Mucosa of descending colon (tissue), 3 donors: Measurements from ENCODE around the gene HCFC1R1. TPM values are rescaled to one million over a fixed set of nuclear protein-coding genes. Genes with fewer than 3 reads are reported as not detected.
A peak's percentile ranks its signal among the peaks of the same experiment; 100 is the strongest.

ENCODE experiments used
- ATAC-seq: fragments of 200-7000 bp; cut with Tn5 transposase; one replicate; pipeline ENCODE4 v1.9.1; 2020; ENCODE audit warnings: mild to moderate bottlenecking, moderate library complexity
- DNase-seq, 3 donors: peaks; one replicate each; pipeline ENCODE4 v3.0.0-alpha.2; 2020
- H3K36me3 ChIP-seq: fragments of 200-600 bp; one replicate; pipeline ENCODE4 v1.8.0; 2021; ENCODE audit warnings: low read depth, mild to moderate bottlenecking
- H3K4me1 ChIP-seq: fragments of 200-600 bp; one replicate; pipeline ENCODE4 v1.8.0; 2021; ENCODE audit warnings: low read depth, mild to moderate bottlenecking
- H3K4me3 ChIP-seq: fragments of 200-600 bp; one replicate; pipeline ENCODE4 v1.8.0; 2021; ENCODE audit warnings: mild to moderate bottlenecking
- H3K9me3 ChIP-seq: fragments of 200-600 bp; one replicate; pipeline ENCODE4 v1.8.0; 2021; ENCODE audit warnings: mild to moderate bottlenecking
- CTCF ChIP-seq: fragments of 200-600 bp; IDR thresholded peaks from one replicate; pipeline ENCODE4 v1.8.0; 2022; ENCODE audit warnings: antibody characterized with exemption, mild to moderate bottlenecking
- intact Hi-C, 2 donors: fragments of 100-400 bp; cut with DNase I in 1 of 2; cut with micrococcal nuclease in 1 of 2; formaldehyde crosslinking; loops; one replicate each; pipeline versions ENCODE4 v1.11.0 to v1.11.1; 2022; cut with DNase I, micrococcal nuclease
- total RNA-seq, 3 donors: library from RNA; stranded (reverse); fragmentation: NEBNext Ultra II Directional in 2 of 3; extraction: Animal tissue kit (Norgen Biotek cat#: 25700) in 2 of 3; gene quantifications; one replicate each; pipeline versions ENCODE4 v1.2.1 to v1.2.4, GENCODE V29; 2021 to 2023
- donor health status: DM: no; HTN: no; CAD: no; lungs with moderate emphysema.
- donor health status: DM: no; HTN: no; CAD: no.
- donor health status: DM: no; HTN: yes; CAD: no.

HCFC1R1 gene
- total RNA-seq, 3 donors from 2014 or later = 19.7 to 33.3 (median 26.5) TPM

- DNase-seq (no peak), ATAC-seq (peak; percentile 35)
- no peak for TF ChIP-seq CTCF
- no peak overlapping the region for H3K4me3 ChIP-seq
- H3K36me3 ChIP-seq = no peaks in the 10 kb centered on the region
- intact Hi-C loops = no loop called here
- H3K4me1 ChIP-seq = peaks cover 19% of the 10 kb centered on the region
- no peaks in the 10 kb centered on the region for H3K9me3 ChIP-seq
These were observed 23.1 kb upstream of the HCFC1R1 start for GRCh38 chr16:3046641-3047386.

- DNase-seq (no peak), ATAC-seq (peak; percentile 64)
- Histone ChIP-seq H3K4me1 (peaks cover 19% of the 10 kb centered on the region), H3K4me3 (no peak within 1 kb of the TSS), H3K36me3 (no peaks in the 10 kb centered on the region), H3K9me3 (no peaks in the 10 kb centered on the region)
- intact Hi-C loops = no loop called here
- no peak for TF ChIP-seq CTCF
These were observed 22.3 kb upstream of the HCFC1R1 start, which contains the start of gene MMP25 for GRCh38 chr16:3045758-3046640. MMP25 (plus strand) TSS chr16:3046561; CDS start chr16:3046918, 357 bp downstream.

- H3K4me3 ChIP-seq = no peak overlapping the region
These were observed 21.0 kb upstream of the HCFC1R1 start for GRCh38 chr16:3044708-3045107.

GRCh38 chr16:3042376-3042775 is 18.6 kb upstream of the HCFC1R1 start:
- TF ChIP-seq CTCF = no peak
- ATAC-seq (no peak), DNase-seq (no peak)
- Histone ChIP-seq H3K4me1 (peaks cover 26% of the 10 kb centered on the region), H3K4me3 (no peak overlapping the region), H3K9me3 (no peaks in the 10 kb centered on the region), H3K36me3 (no peaks in the 10 kb centered on the region)
- intact Hi-C loops = no loop called here

More at GRCh38 chr16:3044708-3045107, 21.0 kb upstream of the HCFC1R1 start:
- DNase-seq (no peak), ATAC-seq (no peak)
- intact Hi-C loops = no loop called here
- no peak for TF ChIP-seq CTCF
- Histone ChIP-seq H3K36me3 (no peaks in the 10 kb centered on the region), H3K9me3 (no peaks in the 10 kb centered on the region), H3K4me1 (peaks cover 19% of the 10 kb centered on the region)

GRCh38 chr16:3038896-3039295 is 15.2 kb upstream of the HCFC1R1 start:
- intact Hi-C loops = no loop called here
- H3K9me3 ChIP-seq = no peaks in the 10 kb centered on the region
- peaks cover 21% of the 10 kb centered on the region for H3K4me1 ChIP-seq
- no peak overlapping the region for H3K4me3 ChIP-seq
- ATAC-seq (peak; percentile 81), DNase-seq (peak; percentile 75 to 81 (median 78))
- H3K36me3 ChIP-seq = no peaks in the 10 kb centered on the region
- TF ChIP-seq CTCF = no peak
